HG02588 (cell line): ENCODE results near the gene DSCAML1.

Experiments
- ATAC-seq: cut with Tn5 transposase; IDR thresholded peaks from one replicate; pipeline ENCODE4 v1.9.1; 2021; ENCODE audit warnings: mild to moderate bottlenecking, moderate library complexity; ENCODE audit not compliant: unreplicated experiment

Gene DSCAML1

DNA sequence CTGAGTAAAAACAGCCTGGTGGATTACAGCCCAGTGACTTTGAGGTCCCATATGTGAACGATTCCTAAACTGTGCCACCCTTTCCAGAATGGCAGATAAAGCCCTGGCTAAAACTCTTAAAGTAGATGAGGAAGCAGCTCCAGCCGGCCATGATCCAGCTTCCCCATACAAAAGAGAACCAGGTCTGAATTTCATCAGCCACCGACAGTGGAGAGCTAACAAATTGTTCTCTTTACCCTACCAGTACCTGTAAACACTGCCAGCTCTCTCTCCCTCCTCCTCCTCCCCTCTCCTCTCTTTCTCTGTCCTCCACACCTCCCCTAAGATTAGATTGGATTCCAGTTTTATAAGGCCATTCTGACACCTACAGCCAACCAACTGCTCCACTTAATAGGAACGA, 176.9 kb downstream of the DSCAML1 start:
- ATAC-seq: no peak

DNA sequence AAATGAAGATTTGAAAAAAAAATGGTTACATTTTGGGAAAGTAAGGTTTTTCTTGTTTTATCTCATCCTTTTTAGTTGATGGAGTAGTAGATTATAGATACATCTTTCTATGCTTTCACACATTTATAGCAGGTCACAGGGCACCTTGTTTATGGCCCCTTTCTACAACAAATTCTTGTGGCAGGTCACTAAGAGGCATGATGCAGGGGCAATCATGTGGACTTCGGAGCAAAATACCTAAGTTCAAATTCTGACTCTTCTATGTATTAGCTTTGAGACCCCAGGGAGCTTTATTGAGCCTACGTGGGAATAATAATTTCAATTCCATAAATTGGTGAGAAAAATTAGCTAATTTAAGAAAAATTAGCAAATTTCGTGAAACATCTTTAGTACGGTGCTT, 177.4 kb downstream of the DSCAML1 start:
- ATAC-seq: no peak

DNA sequence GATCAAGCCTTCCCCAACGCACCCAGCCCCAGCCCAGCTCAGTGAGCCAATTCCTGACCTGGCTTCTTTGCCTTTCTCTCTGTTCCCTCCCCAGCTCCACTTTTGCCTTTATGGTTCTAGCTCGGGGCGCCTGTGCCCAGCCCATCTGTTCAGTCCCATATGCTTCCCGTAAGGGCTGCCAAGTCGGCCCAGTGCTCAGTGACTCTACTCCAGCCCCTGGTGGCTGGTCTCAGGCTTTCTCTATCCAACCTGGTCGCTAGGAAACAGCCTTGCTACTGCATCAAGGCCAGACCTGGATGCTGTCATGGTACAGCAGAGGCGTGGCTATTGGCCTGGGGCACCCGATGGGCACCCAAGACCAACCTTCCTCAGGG, 178.0 kb downstream of the DSCAML1 start:
- no peak for ATAC-seq

DNA sequence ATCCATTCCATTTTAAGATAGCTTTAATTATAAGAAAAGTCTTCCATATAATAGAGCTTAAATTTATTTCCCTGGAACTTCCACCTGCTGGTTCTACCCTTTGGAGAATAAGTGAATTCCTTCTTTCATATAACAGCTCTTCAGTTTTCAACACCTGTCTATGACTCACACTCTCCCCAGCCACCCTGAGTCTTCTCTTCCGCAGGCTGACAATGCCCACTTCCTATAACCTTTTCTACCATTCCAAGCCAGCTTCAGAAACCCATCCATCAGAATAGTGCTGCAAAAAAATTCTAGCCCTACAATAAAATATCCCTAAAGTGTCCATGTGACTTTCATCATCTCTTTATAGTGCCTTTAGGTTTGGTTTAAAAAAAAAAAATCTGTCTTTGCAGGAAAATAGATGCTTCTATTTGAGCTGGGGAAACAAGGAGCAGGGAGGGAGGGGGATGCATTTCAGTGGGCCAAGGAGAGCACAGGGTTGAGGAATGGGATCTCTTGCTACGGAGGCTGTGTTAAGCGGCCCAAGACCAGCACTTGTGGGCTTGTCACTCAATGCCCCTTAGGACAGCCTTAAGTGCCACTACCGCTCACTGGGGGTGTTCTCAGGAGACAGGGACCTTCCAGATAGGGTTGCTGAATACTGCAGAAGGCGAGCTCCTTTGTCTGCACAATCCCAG, 178.6 kb downstream of the DSCAML1 start:
- ATAC-seq: no peak

DNA sequence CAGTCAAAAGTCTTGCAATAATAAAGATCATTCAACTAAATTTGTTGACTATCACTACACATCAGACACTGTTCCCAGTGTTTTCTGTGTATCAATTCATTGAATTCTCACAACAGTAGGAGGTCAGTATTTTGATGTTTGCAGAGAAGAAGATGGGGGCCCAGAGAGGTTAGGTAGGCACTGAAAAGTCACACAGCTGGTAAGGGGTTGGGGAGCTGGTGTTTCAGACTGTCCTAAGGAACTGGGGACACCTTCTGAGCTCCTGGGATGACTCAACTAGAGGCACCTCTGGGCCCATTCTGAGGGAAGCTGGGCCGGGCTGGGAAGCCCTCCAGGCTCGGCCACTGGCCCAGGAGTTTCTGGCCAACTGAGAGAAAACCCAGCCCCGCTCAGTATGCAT, 180.0 kb downstream of the DSCAML1 start:
- no peak for ATAC-seq

DNA sequence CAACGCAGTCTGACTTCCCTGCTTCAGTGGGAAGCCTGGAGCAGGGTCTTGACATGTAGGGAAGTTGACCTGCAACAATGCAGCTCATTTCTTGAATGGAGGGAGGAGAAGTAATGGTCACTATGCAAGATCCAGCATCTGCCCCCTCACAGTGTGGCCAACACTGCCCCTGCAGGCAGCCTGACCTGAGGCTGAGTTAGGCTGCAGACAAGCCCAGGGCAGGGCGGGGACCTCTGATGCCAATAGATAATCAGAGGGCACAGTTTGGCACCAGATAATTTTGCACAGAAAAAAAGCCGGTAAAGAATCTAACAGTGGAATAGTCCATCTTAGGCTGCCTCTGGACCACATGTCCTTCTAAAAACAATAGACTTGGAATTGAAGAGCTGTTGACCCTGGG, 182.3 kb downstream of the DSCAML1 start:
- no peak for ATAC-seq

DNA sequence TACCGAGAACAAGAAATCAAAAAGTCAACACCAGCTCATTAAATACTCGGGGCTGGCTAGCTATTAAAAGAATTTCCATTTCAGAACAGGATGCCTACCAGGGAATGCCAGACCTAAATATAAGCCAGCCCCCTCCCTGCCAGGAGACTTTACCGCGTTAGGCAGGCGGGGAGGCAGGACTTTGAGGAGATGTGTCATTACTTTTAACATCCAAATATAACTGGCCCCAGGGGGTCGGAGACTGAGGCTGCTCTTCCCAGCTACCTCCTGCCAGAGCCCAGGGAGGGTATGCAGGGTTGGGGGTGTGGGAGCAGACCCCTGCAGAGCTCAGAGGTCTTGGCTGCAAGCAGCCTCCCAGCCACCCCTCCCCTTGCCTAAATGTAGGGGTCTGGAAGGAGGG, 183.5 kb downstream of the DSCAML1 start:
- no peak for ATAC-seq

DNA sequence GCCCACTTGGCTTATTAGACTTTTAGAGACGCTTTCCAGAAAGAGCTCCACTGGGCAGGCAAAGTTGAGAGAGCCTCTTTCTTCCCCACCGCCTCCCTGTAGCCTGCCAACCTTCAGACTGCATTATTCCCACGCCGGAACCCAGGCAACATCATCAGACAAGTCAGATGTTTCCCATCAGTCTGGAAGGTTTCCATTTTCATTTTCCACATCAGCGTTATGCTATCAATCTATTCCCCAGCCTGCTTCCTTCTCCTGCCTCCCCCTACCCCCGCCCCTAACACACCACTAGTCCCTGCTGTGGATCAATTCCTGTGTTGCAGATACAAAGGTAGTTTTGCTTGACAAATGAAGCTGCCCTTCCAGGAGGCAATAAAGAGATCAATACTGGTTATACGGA, 184.8 kb downstream of the DSCAML1 start:
- no peak for ATAC-seq

DNA sequence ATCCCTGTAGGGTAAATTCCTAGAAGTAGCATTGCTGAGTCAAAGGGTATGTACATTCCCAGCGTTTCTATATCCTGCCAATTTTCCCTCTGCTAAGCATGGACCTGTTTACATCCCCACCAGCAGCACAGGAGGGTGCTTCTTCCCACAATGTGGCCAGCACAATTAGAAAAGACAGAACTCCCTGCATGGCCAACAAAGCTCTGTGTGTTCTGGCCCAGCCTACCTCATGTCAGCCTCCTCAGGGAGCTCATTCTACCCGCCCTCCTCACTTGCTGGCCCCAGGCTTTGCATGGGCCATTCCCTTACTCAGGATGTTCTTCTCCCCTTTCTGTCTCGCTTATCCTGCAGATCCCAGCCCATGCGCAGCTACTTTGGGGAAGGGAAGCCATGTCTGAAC, 186.1 kb downstream of the DSCAML1 start:
- no peak for ATAC-seq

DNA sequence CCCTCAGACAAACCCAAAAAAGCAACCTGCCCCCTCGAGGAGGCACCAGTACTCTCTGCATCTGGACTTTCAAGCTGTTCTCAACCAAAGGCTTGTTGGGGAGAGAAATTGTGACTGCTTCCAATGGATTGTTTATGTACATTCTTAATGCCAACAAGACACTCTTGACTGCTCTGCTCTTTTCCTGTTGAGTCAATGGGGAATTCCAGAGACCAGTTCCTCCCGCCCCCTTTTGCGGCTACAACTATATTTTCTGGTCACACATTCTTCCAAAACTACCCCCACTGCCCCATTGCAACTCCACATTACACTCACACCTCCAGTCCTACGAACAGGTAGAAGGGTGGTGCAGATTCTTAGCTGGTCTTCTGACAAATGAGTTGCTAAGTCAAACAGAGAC, 187.0 kb downstream of the DSCAML1 start:
- no peak for ATAC-seq

DNA sequence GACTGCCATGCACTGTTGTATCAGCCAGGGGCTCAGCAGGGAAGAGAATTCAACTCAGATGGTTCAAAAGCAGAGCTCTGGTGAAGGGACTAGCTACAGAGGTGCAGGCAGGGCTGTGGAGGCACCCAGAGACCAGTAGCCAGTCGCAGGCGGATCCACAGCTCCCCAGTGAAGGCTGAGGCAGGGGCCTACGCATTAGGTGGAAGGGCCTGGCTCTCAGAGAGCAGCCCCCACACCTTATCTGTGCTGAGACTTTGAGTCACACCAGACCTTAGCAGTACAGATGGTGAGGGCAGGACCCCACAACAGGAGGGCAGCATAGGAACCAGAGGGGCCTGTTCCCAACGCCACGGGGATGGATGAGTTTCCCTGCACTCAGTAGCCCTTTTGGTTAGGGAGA, 189.6 kb downstream of the DSCAML1 start:
- ATAC-seq: no peak

DNA sequence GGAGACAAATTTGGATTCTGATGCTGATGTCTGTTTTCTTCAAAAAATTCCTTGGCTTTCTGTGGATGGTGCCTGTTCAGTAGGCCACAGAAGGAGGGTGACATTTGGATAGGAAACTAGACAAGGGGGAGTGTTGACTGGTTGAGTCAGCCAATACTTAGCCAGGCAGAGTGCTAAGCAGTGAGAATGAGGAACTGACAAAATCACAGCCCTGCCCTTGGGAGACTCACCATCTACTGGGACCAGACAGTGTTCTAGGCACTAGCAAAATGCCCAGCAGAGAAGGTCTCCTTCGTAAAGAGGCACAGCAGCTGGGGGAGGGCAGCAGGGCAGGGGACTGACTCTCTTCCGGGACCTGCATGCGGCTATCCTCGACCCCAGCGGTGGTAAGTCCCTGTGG, 190.2 kb downstream of the DSCAML1 start:
- peak; percentile 44 for ATAC-seq

DNA sequence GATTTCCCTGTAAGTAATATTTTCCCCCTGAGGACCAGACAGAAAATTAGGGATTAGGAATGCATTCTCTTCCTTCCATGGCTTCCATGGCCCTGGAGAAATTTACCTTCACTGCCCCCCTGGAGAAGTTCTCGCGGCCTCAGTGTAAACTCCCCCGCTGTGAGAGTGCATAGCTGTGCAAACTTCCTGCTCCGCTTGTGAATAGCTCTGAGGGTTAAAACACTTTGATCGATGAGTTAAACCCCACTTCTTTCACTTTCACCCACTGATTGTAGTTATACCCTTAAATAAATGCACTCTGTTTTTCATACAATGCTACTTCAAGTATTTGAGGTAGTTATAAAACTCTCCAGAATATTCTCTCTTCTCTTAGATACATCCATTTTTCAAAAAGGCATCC, 190.8 kb downstream of the DSCAML1 start:
- no peak for ATAC-seq

DNA sequence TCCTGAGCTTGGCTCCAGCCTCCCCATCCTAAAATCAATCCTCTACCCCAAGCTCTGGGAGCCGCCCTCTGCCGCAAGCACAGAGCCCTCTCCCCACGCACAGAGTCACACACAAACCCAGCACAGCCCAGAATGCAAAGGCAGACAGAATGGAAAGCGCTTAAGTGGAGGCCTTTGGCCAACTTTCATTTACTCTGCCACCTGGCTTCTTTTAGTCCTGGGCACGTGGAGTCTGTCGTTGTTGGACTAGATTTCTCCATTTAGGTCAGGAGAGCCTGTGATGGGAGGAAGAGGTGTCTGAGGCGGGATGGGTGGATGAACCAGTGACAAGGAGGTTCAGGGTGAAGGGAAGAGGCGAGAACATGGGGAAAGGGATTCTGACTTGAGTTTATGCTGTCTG, 191.7 kb downstream of the DSCAML1 start:
- ATAC-seq: no peak

DNA sequence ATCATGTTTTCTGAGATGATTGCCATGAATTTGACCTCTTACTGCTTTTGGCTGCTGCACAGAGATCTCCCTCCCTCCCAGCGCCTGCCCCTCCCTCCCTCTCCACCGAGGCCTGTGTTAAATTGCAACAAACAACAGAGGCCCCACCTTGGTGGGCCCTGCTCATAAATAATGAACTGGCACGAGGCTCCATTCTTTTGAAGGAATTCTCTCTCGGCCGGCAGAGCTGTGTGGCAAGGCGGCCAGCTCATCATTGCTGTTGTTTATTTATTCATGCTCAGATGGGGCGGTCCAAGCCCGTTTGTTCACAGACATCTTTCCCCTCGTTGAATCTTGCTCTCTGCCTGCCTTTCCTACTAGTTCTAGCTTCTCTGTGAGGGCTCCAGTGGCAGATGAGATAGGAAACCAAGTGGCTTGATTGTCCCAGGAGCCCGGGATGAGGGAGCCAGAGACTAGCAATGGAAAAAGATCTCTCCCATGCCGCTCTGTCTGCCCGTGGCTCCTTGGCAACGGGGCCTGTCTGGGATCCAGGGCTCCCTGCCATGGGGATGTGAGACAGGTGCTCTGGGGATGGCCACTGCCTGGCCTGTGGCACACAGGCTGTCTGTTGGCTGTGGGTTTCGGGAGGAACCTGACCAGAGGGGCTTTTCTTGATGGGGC, 192.6 kb downstream of the DSCAML1 start:
- no peak for ATAC-seq

DNA sequence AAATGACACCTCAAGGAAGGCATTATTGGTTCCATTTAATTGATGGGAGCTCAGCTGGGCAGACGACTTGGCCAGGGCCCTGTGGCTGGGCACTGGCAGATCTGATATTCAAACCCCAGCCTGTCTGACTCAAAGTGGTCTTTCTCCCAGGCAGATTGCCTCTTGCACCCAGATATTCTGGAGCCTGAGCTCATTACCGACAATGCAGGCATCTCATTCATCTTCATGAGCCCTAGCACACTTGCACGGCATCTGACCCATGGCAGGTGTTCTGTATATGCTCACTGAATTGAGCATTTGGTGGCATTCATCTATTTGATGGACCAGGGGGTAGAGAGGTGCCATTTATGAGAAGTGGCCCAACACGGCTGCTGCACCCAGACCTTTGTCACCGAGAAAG, 193.1 kb downstream of the DSCAML1 start:
- ATAC-seq: no peak

DNA sequence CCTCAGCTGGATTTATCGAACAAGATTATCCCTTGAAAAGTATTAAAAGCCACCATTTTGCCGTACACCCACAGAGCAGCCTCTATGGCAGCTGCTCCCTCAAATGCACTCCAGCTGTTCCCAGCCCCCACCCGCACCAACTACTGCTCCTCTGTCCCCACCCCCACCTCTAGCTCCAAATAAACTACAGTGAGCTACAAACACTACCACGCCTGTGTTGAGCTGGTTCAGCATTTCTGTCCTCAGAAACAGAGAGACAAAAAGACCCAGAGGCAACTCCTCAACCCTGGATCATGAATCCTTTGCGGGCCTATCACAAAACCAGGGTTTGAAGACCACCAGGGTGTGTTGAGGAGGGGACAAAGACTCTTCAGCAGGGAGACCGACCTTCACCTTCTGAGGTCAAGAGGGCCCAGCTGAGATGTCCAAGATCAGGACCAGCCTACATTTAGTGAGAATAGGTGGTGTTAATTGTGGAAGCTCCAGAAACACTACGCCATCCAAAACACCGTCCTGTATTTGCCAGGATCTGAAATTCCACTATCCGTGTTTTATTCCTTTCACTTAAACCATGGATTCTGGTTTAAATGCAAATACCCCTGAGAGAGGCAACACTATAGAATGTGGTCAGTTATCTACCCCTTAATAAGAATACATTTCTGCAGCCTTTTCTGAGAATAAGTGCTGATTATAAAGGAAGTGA, 195.9 kb downstream of the DSCAML1 start:
- no peak for ATAC-seq

DNA sequence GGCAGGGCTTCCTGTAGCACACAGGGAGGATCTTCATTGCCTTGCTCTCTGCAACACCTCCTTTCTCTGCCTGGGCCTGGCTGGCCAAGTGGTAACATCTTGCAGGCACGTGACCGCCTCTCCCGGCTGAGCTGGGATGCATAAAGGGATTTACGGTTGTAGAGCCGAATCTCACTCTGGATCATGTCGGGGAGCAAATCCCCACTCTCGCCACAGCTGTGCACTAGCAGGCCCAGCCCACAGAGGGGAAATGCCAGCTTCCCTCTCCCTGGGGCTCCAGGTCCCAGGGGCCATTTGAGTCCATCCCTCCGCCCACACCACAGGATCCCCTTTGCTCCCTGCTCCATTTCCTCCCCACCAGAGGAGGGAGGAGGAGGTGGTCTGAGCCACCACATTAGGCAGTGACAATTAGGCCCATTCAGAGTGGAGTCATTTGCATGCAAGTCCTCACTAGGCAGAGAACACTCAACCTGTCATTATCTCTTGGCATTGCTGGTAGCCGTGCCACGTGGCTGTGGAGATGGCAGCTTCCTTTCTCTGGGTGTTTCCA, 196.7 kb downstream of the DSCAML1 start:
- ATAC-seq: no peak

DNA sequence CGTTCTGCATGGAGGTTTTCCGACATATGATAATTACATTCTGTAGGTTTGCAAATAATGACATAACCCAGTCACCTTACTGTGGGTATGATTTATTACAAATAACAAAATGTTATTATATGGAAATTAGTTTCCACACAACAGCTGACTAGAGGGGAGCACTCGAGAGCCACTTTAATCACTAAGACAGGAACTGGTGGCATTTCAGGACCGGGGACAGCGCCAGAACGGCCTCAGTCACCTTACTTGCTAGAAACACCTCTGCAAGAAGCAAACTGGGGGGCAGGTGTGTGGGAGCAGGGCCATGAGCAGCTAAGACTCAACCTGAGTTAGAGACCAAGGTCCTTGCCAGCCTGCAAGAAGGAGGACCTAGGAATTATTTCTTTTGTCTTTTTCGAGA, 199.9 kb downstream of the DSCAML1 start:
- ATAC-seq: no peak

DNA sequence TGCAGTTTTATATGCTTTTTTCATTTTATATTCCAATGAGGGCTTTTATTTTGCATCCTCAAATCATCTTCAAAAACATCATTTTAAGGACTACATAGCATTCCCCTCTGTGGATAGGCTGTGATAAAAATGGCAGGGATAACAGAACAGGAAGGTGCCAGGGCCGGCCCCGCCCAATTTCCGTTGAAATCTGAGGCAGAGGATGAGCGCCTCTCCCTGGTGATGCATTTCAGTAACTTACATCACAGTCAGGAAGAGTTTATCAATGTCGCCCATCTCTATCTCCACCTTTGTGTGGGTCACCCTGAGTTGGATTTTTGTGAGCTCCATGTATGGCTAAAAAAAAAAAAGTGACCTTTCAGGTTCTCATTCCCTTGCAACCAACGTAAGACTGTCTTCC, 201.6 kb downstream of the DSCAML1 start:
- ATAC-seq: no peak

DNA sequence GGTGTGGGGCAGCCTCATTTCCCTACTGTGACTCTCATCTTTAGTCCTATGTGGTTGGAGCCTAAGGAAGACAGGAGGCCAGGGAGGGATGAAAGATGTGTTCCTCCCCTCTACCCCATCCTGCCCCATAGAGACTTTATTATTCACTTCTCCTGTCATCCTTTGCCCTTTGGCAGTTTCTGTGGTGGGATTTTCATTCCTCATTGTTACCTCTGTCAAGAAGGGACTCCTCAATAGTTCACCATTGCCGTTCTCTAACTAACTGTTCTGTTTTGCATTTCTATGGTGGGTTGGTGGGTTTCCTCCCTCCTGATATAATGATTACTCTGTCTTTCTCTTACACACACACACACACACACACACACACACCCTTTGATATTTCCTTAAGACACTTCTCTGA, 202.3 kb downstream of the DSCAML1 start:
- no peak for ATAC-seq

DNA sequence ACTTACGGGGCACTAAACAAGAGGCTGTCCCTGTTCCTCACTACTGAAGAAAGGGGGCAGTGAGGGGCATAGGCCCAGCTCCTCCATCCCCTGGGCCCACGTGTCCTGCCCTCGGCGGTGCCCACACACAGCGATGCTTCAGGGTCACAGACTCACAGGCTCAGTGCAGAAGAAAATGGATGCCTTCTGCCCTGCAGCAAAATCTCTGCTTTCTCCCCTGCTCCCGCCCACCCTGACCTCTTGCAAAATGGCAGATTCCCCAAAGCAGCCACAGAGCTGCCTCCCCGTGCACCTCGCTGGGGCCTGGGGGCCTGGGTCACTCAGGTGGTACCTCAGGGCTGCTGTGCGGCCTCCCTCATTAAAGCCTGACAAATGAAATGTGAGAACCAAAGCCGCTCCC, 204.0 kb downstream of the DSCAML1 start:
- no peak for ATAC-seq
